SK-N-SH treated with all-trans-retinoic acid at 6 μM for 48 hours (cell line): Measurements from ENCODE around the gene GET3.

ENCODE experiments used
- ATAC-seq: fragments of 200-7000 bp; cut with Tn5 transposase; 3 replicates; pipeline ENCODE4 v1.9.1; 2020; ENCODE audit warnings: mild to moderate bottlenecking, moderate library complexity
- ARNTL ChIP-seq: fragments of 450-650 bp; formaldehyde crosslinking; IDR thresholded peaks from 2 replicates; pipeline ENCODE4 v1.5.0; 2020; ENCODE audit warnings: low read depth, mild to moderate bottlenecking, moderate library complexity, borderline replicate concordance
- BACH2 ChIP-seq: fragments of 250-450 bp; sonication (Bioruptor Pico); IDR thresholded peaks from 2 replicates; pipeline ENCODE4 v1.9.0; 2021; ENCODE audit warnings: mild to moderate bottlenecking, borderline replicate concordance
- CSDC2 ChIP-seq: fragments of 250-450 bp; sonication (Bioruptor Pico); IDR thresholded peaks from 2 replicates; pipeline ENCODE4 v1.5.0; 2020; ENCODE audit warnings: mild to moderate bottlenecking, moderate library complexity
- CSRNP3 ChIP-seq: fragments of 250-450 bp; sonication (Bioruptor Pico); IDR thresholded peaks from 2 replicates; pipeline ENCODE4 v1.5.1; 2021; ENCODE audit warnings: mild to moderate bottlenecking, moderate library complexity
- ESRRG ChIP-seq: fragments of 250-450 bp; sonication (Bioruptor Pico); IDR thresholded peaks from 2 replicates; pipeline ENCODE4 v1.6.1; 2021; ENCODE audit warnings: mild to moderate bottlenecking
- GLIS3 ChIP-seq: fragments of 250-450 bp; sonication (Bioruptor Pico); IDR thresholded peaks from 2 replicates; pipeline ENCODE4 v1.5.0; 2020; ENCODE audit warnings: mild to moderate bottlenecking, moderate library complexity
- ISL1 ChIP-seq: fragments of 250-450 bp; sonication (Bioruptor Pico); IDR thresholded peaks from 2 replicates; pipeline ENCODE4 v2.1.2; 2022; ENCODE audit warnings: mild to moderate bottlenecking, moderate library complexity
- OSR1 ChIP-seq: fragments of 250-450 bp; sonication (Bioruptor Pico); IDR thresholded peaks from 2 replicates; pipeline ENCODE4 v1.8.0; 2022; ENCODE audit warnings: moderate library complexity, mild to moderate bottlenecking, inconsistent platforms
- PPARA ChIP-seq: fragments of 250-450 bp; sonication (Bioruptor Pico); IDR thresholded peaks from 2 replicates; pipeline ENCODE4 v1.5.0; 2020; ENCODE audit warnings: mild to moderate bottlenecking, borderline replicate concordance
- TCF4 ChIP-seq: fragments of 250-450 bp; sonication (Bioruptor Pico); IDR thresholded peaks from 2 replicates; pipeline ENCODE4 v1.8.0; 2021; ENCODE audit warnings: mild to moderate bottlenecking, moderate library complexity, borderline replicate concordance
- ZC3H10 ChIP-seq: fragments of 250-450 bp; sonication (Bioruptor Pico); IDR thresholded peaks from 2 replicates; pipeline ENCODE4 v1.5.1; 2021; ENCODE audit warnings: mild to moderate bottlenecking, moderate library complexity
- ZFP30 ChIP-seq: fragments of 450-650 bp; formaldehyde crosslinking; IDR thresholded peaks from 2 replicates; pipeline ENCODE4 v1.5.0; 2022; ENCODE audit warnings: mild to moderate bottlenecking, moderate library complexity
- ZNF70 ChIP-seq: fragments of 450-650 bp; formaldehyde crosslinking; IDR thresholded peaks from 2 replicates; pipeline ENCODE4 v1.5.0; 2020; ENCODE audit warnings: mild to moderate bottlenecking, moderate library complexity
- ZNF8 ChIP-seq: fragments of 450-650 bp; formaldehyde crosslinking; IDR thresholded peaks from 2 replicates; pipeline ENCODE4 v1.5.0; 2020; ENCODE audit warnings: mild to moderate bottlenecking, moderate library complexity
- TF ChIP-seq, protein P1 (sequence below): fragments of 250-450 bp; sonication (Bioruptor Pico); IDR thresholded peaks from 2 replicates; pipeline ENCODE4 v1.5.1; 2020; ENCODE audit warnings: low read depth, mild to moderate bottlenecking, moderate library complexity
- TF ChIP-seq, protein P2 (sequence below): fragments of 250-450 bp; sonication (Bioruptor Pico); IDR thresholded peaks from 2 replicates; pipeline ENCODE4 v1.8.0; 2021; ENCODE audit warnings: low read depth, mild to moderate bottlenecking, moderate library complexity, borderline replicate concordance
- TF ChIP-seq, protein P3 (sequence below): fragments of 250-450 bp; sonication (Bioruptor Pico); IDR thresholded peaks from 2 replicates; pipeline ENCODE4 v1.8.0; 2020; ENCODE audit warnings: mild to moderate bottlenecking, moderate library complexity, borderline replicate concordance

GET3 gene

DNA sequence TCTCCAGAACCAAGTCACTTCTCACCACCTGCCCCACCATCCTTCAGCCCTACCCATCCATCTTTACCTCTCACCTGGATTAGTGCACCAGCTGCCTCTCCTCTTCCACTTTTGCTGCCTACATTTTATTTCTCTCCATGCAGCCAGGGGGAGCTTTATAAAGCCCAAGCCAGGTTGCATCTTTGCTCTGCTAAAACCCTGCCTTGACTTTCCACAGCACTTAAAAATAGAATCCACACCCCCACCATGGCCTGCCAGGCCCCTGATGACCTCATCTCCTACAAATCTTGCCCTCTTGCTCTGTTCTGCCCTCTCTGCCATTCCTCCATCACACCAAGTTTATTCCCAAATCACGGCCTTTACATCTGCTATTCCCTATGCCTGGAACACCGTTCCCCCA lies 36.3 kb downstream of the GET3 start (continued):
- TF ChIP-seq OSR1 (CRISPR knock-in tag) (no peak), ISL1 (CRISPR knock-in tag) (no peak), BACH2 (no peak), TCF4 (CRISPR knock-in tag) (no peak), ZNF8 (CRISPR knock-in tag) (no peak), GLIS3 (CRISPR knock-in tag) (no peak)
- TF ChIP-seq, protein P1, sequence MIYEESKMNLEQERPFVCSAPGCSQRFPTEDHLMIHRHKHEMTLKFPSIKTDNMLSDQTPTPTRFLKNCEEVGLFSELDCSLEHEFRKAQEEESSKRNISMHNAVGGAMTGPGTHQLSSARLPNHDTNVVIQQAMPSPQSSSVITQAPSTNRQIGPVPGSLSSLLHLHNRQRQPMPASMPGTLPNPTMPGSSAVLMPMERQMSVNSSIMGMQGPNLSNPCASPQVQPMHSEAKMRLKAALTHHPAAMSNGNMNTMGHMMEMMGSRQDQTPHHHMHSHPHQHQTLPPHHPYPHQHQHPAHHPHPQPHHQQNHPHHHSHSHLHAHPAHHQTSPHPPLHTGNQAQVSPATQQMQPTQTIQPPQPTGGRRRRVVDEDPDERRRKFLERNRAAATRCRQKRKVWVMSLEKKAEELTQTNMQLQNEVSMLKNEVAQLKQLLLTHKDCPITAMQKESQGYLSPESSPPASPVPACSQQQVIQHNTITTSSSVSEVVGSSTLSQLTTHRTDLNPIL (CRISPR knock-in tag) = no peak
- TF ChIP-seq, protein P2, sequence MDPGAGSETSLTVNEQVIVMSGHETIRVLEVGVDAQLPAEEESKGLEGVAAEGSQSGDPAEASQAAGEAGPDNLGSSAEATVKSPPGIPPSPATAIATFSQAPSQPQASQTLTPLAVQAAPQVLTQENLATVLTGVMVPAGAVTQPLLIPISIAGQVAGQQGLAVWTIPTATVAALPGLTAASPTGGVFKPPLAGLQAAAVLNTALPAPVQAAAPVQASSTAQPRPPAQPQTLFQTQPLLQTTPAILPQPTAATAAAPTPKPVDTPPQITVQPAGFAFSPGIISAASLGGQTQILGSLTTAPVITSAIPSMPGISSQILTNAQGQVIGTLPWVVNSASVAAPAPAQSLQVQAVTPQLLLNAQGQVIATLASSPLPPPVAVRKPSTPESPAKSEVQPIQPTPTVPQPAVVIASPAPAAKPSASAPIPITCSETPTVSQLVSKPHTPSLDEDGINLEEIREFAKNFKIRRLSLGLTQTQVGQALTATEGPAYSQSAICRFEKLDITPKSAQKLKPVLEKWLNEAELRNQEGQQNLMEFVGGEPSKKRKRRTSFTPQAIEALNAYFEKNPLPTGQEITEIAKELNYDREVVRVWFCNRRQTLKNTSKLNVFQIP (CRISPR knock-in tag) = no peak

DNA sequence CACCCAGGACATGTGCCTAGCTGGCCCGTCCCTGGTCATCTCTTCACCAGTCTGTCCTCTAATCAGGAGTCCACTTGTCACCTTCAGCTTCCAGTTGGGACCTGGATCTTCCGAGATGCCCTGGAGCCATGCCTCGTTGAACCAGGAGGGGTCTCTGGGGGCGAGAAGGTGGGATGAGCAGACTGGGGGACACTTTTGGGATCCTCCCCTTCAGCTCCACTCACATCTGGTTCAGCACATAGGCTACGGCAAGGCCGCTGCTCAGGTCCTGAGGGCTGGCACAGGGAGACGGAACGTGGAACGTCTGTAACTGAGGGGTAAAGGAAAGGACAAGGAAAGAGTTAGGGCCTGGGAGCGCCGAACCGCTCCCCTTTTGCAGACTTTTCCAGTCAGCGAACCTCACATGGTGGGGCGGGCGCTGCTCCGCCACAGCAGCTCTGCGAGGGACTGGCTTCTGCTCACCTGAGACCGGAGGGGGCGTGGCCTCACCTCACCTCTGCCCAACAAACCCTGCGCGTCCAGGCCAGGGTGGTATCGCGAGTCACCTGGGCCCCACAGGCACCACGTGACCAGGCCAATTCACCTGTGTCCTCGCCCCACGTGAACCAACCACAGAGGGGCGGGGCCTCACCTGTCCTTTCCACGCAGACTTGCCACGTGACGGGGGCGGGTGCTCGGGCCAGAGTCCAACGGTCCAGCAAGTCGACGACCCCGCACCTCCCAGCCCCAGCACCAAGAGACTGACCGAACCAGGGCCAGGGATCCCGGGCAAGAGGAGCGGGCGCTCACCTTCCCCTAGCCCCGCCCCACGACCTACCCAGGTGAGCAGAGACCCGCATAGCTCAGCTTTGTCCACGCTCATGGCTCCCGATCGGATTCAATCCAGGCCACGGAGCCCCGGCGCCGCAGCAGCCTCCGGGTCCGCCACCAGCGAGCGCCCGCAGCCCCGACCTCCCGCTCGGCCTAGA lies 37.6 kb downstream of the GET3 start, which contains the start of gene HOOK2:
TSS of gene HOOK2 (minus strand) at position 965 of the 968 bp plus-strand sequence. CDS start at position 862, 103 bp downstream.
- ATAC-seq = no peak
- TF ChIP-seq PPARA (CRISPR knock-in tag) = no peak
- no peak for TF ChIP-seq TCF4 (CRISPR knock-in tag)
- TF ChIP-seq ESRRG = no peak
- no peak for TF ChIP-seq GLIS3 (CRISPR knock-in tag)
- no peak for TF ChIP-seq ZFP30
- no peak for TF ChIP-seq ARNTL (CRISPR knock-in tag)
- no peak for TF ChIP-seq CSDC2 (CRISPR knock-in tag)
- TF ChIP-seq, protein P1 (CRISPR knock-in tag) = no peak
- no peak for TF ChIP-seq ZNF8 (CRISPR knock-in tag)
- no peak for TF ChIP-seq ZNF70 (CRISPR knock-in tag)
- no peak for TF ChIP-seq ZC3H10 (CRISPR knock-in tag)
- no peak for TF ChIP-seq CSRNP3 (CRISPR knock-in tag)
- no peak for TF ChIP-seq OSR1 (CRISPR knock-in tag)
- TF ChIP-seq, protein P2 (CRISPR knock-in tag) = no peak
- no peak for TF ChIP-seq ISL1 (CRISPR knock-in tag)

DNA sequence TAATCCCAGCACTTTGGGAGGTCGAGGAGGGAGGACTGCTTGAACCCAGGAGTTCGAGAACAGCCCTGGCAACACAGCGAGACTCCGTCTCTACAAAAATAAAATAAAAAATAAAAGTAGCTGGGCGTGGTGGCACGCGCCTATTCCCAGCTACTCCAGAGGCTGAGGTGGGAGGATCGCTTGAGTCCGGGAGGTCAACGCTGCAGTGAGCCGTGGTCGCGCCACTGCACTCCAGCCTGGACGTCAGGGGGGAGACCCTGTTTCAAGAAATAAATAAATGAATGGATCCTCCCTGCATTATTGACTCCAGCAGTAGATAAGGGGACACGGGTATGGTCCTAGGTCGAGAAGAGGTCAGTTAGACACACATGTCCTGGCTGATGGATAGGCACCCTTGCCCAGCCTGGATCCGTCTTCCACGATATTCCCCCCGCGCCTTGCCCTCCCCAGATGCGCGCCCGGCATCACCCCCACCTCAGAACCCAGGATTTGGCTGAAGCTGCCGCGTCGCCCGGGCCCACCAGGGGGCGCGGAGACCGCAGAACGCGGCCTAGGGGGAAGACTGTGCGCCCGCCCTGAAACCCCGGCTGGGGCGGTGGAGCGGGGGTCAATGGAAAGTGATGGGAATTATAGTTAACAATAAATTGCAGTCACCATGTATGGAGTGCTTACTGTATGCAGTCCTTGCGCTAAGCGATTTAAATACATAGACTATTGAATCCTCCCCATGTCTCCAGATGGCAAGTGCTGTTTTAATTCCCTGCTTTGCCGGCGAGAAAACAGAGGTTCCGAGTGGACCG lies 40.1 kb downstream of the GET3 start:
- ATAC-seq = peak; percentile 73

More for the DNA sequence above, 40.1 kb downstream of the GET3 start:
- TF ChIP-seq, protein P3, sequence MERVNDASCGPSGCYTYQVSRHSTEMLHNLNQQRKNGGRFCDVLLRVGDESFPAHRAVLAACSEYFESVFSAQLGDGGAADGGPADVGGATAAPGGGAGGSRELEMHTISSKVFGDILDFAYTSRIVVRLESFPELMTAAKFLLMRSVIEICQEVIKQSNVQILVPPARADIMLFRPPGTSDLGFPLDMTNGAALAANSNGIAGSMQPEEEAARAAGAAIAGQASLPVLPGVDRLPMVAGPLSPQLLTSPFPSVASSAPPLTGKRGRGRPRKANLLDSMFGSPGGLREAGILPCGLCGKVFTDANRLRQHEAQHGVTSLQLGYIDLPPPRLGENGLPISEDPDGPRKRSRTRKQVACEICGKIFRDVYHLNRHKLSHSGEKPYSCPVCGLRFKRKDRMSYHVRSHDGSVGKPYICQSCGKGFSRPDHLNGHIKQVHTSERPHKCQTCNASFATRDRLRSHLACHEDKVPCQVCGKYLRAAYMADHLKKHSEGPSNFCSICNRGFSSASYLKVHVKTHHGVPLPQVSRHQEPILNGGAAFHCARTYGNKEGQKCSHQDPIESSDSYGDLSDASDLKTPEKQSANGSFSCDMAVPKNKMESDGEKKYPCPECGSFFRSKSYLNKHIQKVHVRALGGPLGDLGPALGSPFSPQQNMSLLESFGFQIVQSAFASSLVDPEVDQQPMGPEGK (CRISPR knock-in tag) = peak; percentile 94; the same call in 1 of the 2 replicates
- TF ChIP-seq GLIS3 (CRISPR knock-in tag) = no peak
